GM12873 (cell line): ENCODE results near the gene PCNX1.

ENCODE experiments used
- TF ChIP-seq, protein P1 (sequence below): IDR thresholded peaks from 2 replicates; pipeline ENCODE4 v1.5.1; 2012; ENCODE audit warnings: low read depth, mild to moderate bottlenecking, moderate library complexity, low read length, control low read depth; ENCODE audit not compliant: insufficient read depth; ENCODE audit errors: missing control alignments

Gene PCNX1

DNA sequence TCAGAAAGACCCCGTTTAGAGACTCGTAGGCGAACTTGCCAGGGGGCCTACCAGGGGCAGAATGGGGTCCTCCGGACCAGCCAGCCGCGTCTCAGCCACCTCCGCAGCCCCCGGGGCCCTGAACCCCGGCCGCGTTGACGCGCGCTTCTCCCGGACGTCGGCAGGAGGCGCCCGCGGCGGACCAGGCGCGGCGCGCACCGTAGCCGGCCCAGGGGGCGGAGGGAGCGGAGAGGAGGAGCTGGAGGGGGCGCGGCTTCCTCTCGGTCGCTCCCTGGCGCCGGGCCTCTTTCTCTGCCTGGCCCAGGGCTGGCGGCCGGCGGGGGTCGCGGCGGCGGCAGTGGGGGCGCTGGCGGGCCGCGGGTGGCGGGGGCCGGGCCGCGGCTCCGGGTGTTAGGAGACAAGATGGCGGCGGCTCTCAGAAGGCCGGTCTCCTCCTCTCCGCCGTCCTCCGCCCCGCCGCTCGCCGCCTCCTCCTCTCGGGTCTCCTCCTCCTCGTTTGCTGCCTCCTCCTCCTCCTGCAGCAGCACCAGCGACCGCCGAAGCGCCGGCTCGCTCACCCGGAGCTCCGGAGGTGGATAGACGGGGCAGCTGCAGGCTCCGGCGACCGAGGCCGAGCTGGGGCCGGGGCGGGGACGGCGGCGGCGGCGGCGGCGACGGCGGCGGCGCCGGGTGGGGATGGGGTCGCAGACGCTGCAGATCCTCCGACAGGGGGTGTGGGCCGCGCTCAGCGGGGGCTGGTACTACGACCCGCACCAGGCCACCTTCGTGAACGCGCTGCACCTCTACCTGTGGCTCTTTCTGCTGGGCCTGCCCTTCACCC is at the start of gene PCNX1:
Gene PCNX1 (plus strand): TSS at position 284 of the 820 bp plus-strand sequence. CDS start 392 bp downstream, at position 676.
- TF ChIP-seq, protein P1, sequence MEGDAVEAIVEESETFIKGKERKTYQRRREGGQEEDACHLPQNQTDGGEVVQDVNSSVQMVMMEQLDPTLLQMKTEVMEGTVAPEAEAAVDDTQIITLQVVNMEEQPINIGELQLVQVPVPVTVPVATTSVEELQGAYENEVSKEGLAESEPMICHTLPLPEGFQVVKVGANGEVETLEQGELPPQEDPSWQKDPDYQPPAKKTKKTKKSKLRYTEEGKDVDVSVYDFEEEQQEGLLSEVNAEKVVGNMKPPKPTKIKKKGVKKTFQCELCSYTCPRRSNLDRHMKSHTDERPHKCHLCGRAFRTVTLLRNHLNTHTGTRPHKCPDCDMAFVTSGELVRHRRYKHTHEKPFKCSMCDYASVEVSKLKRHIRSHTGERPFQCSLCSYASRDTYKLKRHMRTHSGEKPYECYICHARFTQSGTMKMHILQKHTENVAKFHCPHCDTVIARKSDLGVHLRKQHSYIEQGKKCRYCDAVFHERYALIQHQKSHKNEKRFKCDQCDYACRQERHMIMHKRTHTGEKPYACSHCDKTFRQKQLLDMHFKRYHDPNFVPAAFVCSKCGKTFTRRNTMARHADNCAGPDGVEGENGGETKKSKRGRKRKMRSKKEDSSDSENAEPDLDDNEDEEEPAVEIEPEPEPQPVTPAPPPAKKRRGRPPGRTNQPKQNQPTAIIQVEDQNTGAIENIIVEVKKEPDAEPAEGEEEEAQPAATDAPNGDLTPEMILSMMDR = peak; percentile 77

DNA sequence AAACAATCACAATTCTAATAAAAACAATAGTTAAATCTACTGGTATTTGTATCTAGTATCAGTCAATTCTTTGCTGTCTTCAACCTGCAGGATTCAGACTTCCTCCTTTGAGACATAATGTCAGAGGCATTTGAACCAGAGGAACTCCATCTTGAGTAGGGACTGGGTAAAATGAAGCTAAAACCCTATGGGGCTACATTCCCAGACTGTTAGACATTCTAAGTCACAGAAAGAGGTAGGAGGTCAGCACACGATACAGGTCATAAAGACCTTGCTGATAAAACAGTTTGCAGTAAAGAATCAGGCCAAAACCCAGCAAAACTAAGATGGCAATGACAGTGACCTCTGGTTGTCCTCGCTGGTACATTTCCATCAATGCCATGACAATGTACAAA is 49.8 kb upstream of the PCNX1 start:
- TF ChIP-seq, protein P1 = no peak

DNA sequence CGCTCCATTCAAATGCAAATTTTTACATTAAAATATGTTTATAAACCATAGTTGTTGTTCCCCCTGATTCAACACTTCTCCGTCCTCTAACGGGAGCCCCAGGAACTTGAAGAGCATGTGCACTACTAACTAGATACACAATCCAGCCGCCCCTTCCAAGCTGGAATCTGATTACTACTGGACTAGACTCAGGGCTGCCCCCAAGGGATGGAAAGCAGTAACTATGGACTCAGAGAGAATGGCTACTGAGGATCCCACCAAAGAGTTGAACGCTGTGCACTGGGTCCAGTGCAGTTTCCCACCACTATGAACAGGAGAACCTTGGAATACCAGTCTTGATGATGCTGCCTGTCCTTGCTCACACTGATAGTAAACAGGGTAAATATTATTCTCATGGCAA is 48.6 kb upstream of the PCNX1 start:
- TF ChIP-seq, protein P1 = no peak

DNA sequence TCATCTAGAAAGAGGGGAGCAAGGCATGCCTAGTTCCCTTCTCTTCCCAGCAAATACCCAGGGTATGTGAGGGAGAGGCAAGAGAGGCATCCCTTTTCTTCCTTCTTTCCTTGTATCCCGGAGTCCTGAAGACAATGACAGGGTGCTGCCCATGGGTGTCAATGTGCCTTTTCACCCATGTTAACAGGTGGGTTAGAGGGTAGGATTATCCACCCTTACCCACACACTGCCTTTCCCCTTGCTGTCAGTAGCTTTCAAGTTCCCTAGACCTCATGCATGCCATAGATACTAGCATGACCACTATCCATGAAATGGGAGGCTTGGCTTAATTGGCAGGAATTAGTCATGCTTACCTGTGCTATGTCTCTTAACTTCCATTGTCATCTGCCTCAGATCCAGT is 36.3 kb upstream of the PCNX1 start:
- TF ChIP-seq, protein P1 = no peak

DNA sequence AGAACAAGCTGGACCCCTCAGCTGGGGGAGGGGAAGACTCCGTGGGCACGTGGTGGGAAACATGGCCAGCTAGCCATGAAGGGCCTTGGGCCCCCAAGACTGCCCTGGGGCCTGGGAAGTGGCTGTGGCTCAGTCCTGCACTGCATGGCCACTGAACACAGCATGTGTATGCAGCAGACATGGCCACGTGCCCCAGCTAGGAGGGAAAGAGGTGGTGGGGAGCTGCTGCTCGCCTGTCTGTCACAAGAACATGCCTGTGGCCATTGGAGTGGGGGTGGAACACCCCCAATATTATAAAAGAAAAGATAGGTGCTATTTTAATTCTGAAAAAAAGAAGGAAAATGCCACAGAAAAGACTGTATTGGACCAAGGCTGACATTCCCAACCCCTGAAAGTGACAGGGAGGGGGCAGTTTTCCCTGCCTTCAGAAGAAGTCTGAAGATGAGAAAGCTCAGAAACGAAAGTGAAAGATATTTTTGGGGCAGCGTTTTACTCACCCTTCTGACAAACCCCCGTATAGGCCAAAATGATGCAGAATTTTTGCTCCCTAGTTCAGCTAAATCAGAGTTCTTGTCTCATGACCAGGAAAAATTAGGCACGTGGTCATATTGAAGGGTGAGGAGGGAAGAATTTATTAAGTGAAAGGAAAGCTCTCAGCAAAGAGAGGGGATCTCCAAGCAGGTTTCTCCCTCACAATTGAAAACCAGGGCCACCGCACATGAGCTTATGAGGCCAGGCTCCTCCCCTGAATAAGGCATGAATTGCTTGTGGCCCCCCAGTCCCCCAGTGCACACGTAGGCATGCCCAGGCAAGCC is 35.2 kb upstream of the PCNX1 start:
- TF ChIP-seq, protein P1 = no peak

DNA sequence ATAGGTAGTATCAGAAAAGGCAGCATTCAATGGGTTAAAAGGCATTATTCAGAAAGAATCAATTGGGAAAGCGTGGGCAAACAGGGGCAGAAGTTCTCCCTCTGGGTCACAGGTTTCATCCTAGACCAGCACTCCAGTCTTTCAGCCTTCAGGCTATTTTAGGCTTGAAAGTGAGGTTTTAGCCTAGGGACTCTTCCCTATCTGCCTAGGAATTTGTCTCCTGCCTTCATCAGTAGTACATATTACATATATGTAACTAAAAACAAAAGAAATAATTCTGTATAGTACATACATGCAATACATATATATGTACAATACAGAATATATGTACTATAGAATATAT is 34.6 kb upstream of the PCNX1 start:
- TF ChIP-seq, protein P1 = no peak

DNA sequence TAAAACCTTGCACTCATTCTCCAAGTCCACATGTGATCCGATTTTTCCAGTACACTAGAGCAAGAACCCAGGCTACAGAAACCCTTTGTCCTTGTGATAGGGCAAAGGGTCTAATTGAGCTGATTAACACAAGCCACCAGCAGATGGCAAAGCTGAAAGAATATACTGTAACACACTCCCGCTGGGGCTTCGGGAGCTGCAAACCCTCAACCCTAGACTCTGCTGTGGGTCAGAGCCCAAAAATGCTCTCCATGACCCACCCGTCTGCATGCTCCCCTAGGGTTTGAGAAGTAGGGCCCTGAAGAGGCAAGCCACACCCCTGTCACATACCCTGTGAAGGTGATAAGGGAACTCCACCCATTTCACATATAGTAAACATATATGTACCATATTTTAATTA is 33.6 kb upstream of the PCNX1 start:
- TF ChIP-seq, protein P1 = peak; percentile 39
